Endometrium (tissue), 2 donors: ENCODE data around the gene SCN8A.

Source experiments
- FAIRE-seq: peaks from 2 replicates; lab custom pipeline; 2012; peaks lifted over from hg19 to GRCh38; lab: Jason Lieb, UNC
- donor health status: control.
- donor health status: control.

SCN8A gene

DNA sequence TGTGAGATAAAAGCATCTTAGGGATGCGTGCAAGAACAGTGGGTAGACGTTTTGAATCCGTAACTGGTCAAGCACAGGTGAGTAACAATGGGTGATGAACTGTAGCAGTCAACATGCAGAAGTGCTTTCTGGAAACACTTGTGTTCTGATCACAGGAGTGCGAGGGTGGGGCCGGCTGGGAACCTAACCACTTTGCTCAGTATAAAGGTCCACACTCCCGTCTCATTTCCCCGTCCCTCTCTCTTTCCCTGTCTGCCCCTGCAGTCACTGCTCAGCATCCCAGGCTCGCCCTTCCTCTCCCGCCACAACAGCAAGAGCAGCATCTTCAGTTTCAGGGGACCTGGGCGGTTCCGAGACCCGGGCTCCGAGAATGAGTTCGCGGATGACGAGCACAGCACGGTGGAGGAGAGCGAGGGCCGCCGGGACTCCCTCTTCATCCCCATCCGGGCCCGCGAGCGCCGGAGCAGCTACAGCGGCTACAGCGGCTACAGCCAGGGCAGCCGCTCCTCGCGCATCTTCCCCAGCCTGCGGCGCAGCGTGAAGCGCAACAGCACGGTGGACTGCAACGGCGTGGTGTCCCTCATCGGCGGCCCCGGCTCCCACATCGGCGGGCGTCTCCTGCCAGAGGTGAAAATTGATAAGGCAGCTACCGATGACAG lies 130.4 kb downstream of the SCN8A start:
- FAIRE-seq = no peak

- no peak for FAIRE-seq
Observed at GRCh38 chr12:51722431-51722830, 131.4 kb downstream of the SCN8A start.

GRCh38 chr12:51726161-51726560 lies 135.1 kb downstream of the SCN8A start:
- FAIRE-seq = no peak

DNA sequence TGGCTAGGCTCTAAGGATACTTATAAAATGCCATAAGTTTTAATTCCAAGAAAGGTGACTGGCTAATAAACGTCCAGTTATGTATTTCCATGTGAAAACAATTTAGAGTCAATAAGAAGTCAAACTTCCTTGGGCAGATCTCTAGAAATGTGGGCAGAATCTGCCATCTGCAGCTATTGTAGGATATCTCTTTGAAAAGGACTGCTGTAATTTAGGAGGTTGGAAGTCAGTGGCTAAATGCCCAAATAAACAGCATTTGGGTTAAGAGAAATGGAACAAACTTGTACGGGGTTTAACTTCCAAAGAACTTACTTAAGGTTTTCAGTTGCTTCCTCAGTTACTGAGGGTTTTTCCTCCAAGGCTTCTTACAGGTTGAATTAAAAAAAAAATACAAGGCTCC lies 135.9 kb downstream of the SCN8A start:
- no peak for FAIRE-seq

DNA sequence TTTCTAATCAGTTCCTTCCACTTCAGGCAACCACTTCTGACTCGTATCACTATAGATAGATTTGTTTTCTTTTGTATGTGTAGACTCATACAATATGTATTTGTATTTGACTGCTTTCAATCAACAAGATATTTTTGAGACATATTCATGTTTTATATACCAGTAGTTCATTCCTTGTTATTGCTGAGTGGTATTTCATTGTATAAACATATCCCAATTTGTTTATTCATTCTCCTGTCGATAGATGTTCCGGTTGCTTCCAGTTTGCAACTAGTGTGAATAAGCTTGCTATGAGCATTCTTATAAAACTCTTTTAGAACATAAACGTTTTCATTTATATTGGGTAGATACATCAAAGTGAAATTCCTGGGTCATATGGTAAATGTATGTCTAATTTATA lies 138.3 kb downstream of the SCN8A start:
- FAIRE-seq = no peak

- FAIRE-seq = no peak
Observed at GRCh38 chr12:51730745-51731144, 139.7 kb downstream of the SCN8A start.

GRCh38 chr12:51740536-51740935 lies 149.5 kb downstream of the SCN8A start:
- FAIRE-seq = no peak

- no peak for FAIRE-seq
Observed at GRCh38 chr12:51744235-51744634, 153.2 kb downstream of the SCN8A start.

DNA sequence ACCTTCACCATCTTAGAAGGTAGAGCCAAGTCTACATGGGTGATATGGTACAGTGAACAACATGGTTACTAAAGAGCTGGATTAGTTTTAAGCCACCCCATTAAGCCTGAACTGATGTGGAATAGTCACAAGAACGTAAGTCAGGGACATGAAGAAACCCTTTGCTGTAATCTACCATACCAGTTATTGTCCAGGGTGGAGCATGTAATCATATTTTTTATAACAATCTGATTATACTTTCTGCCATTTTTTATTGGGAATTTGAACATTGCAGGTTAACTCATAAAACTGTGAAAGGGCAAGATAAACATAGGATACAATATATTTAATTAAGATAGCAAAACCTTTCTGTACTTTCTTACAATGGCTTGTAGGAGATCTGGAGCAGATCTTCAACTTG lies 153.9 kb downstream of the SCN8A start:
- FAIRE-seq = no peak

GRCh38 chr12:51746416-51746815 lies 155.4 kb downstream of the SCN8A start:
- no peak for FAIRE-seq

- FAIRE-seq = no peak
Observed at GRCh38 chr12:51748235-51748634, 157.2 kb downstream of the SCN8A start.

DNA sequence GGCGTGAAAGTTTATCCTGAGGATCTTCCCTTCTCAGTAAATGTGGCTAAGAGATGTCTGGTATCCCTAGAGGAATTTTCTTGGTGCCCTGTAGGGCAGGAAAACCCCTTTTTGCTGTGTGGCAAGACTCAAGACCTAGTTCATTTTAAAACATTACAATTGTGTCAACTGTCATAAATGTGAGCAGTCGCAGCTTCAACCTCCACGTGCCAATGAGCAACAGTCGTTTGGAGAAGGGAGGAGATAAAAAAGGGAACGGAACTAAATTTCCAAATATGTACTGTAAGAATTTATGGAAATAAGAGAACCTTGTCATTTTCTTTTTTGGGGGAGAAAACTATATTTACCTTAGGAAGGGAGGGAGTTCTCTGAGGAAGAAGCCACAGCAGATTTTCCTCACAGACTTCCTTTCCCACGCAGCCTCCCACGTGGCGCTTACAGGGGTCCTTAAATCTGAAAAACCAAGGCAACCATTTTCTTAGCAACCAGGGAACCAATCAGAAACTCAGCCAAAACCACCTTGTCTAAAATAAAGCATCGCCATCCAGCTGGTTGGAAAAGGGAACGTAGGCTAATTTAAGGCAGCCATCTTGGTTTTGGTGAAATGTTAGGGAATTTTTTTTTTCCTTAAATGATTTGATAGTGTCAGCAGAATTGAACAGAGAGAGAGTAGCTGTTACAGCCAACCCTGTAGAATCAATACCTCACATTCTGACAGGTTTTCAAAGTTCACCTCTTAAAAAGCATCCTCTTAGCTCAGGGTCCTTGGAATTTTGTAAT lies 158.4 kb downstream of the SCN8A start:
- no peak for FAIRE-seq

DNA sequence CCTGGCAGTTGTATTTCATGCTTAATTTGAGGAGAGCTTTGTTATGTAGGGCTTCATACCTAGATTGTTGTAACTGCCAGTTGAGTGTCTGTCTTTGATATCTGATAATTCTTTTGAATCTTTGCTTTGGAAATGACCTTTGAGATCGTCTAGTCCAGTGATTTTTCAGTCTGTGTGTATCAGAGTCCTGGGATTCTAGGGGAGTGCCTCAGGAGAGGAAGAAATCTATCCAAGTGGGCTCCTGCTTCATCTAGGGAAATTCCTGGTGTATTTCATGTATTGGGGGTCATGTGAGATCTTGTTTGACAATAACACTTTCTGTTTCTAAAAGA lies 158.9 kb downstream of the SCN8A start:
- FAIRE-seq = no peak

DNA sequence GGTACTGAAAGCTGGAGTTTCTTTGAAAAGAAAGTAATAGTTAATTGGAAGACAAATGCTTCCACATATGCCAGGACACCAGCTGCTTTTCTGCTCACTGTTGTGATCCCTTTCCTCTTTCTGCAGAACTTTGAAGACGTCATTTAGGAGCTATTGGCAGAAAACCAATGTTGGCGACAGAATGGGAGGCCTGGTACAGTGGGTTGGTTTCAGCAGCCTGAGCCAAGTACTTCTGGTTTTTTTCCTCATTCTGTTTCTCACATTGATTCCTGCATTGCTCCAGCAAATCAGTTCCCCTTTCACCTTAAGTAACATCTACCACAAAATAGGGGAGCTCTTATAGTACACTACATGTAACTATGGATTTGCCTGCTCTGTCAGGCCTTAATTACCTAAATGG lies 160.6 kb downstream of the SCN8A start:
- FAIRE-seq = no peak

DNA sequence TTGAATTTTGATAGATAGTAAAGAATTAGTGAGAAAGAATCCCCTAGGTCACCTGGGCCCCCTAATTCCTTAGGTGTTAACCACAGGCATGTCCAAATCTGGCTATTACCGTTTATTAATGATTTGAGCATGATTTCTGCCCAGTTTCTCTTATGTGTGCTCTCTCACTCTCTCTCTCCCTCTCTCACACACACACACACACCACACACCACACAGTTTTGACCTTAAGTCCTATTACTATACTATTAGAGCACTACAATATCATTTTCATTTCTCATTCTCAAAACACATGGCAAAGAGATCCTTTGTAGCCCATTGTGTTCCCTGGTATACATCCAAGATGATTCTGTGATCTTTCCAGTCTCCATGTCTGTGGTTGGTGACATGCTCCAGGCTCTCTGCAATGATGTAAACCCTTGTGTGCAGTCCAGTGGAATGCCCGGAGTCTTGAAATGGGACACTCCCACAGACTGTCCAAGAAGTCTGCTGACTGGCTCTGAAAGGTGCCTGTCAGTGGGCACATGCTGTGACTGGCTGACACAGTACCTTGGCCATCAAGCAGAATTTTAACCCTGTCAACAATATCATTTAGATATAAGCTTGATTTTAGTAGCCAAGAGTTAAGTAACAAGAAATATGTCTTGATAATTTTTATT lies 161.3 kb downstream of the SCN8A start:
- FAIRE-seq = no peak

GRCh38 chr12:51753980-51754675 lies 163.1 kb downstream of the SCN8A start:
- FAIRE-seq = no peak

DNA sequence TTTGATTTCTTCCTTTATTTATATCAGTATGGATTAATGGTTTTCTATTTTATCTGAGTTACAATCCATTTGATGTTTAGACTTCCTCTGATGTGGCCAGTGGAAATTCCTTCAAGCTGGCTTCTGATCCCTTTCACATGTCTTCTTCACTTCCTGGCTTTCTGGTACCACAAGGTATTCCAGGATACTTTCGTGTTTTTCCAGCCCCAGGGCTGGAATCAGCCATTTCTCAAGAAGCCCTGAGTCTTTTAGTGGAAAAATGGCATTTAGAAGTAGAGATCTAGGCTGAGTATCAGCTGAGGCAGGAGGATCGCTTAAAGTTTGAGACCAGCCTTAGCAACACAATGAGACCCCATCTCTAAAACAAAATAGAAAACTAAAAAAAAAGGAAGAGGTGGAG lies 164.2 kb downstream of the SCN8A start:
- no peak for FAIRE-seq

- no peak for FAIRE-seq
Observed at GRCh38 chr12:51759175-51759574, 168.1 kb downstream of the SCN8A start.

DNA sequence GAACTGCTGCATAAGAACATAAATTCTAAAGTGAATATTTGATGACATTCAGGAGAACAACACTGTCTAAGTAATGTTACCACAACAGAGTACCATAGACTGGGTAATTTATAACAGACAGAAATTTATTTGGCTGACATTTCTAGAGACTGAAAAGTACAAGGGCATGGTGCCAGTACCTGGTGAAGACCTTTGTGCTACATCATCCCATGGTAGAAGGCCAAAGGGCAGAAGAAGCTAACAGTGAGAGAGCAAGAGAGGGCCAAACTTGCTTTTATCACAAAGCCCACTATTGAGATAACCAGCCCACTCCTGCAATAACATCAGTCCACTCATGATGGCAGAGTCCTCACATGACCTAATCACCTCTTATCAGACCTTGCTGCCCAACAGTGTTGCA lies 168.7 kb downstream of the SCN8A start:
- no peak for FAIRE-seq

DNA sequence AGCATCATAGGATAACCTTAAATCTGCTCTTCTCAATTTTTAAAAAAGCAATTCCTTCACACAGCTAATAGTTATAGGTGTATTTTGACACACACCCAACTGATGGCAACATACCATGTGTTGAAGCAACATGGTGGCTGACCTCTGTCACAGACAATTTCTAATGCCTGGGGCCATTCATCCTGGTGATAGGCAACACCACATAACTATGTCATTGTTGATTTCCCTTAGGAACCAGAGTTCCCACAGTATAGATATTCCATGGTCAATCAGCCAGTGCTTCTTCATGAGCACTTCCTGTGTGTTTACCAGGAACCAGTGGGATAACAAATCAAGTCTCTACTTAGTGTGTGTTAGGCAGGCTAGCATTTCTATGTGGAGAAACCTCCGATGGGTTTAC lies 169.2 kb downstream of the SCN8A start:
- no peak for FAIRE-seq

- FAIRE-seq = no peak
Observed at GRCh38 chr12:51763743-51764142, 172.7 kb downstream of the SCN8A start.

DNA sequence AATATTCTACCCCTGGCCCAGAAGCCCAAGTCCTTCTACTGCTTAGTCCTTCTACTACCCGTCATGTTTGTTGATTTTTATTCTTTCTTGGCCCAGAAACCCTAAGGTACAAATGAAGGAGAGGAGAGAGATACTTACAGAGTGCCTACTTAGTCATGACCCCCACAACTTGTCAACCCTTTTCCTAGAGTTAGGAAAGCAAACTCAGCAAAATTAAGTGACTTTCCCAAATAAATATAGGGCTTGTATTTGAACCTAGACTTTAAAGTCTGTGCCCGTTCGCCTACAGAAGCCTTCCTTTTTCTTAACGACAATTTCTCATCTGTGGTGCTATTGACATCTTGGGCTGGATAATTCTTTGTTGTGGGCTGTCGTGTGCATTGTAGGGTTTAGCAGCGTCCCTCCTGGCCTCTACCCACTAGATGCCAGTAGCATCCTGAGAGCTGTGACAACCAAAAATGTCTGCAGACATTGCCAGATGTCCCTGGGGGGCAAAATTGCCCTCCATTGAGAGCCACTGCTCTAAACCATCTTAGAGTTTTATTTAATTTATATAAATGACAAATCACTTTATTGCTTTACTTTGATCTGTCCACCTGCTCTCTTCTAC lies 175.1 kb downstream of the SCN8A start:
- no peak for FAIRE-seq

- FAIRE-seq = no peak
Observed at GRCh38 chr12:51771008-51771407, 180.0 kb downstream of the SCN8A start.
